ENCODE measurements around the gene ZNF175.

The ZNF175 gene

DNA sequence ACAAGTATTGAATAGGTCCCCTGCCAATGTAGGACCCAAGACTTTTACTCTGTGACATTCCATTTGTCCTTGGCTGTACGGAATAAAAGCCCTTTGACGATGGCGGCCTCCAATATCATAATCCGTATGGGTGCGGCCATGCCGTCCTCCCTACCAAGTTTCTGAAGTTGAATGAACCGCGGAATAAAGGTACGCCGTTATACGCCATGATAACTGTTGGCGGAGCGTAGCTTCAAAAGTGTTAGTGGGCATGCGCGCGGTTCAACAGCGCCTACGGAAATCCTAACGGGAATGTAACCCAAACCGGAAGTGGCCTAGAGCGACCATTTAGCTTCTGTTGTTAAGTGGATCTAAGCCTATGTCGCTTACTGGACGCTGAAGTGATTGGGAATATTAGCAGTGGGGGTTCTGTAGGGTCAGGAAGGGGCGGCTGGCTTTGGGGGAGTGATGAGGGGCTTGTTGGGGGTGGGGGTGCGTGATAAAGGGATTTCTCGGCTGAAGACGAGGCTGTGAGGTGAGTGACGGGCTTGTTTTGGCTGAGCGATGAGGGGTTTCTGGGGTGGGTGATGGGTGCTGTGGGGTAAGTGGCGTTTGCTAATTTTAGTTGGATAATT is at the start of gene ZNF175:
ZNF175 (plus strand) TSS at position 322 of the 614 bp plus-strand sequence. CDS start 2,047 bp downstream, outside the sequence.
- peak; percentile 27 for DNase-seq (ENCODE audit: insufficient read length, low spot score)
- FAIRE-seq = peak; percentile 97

DNA sequence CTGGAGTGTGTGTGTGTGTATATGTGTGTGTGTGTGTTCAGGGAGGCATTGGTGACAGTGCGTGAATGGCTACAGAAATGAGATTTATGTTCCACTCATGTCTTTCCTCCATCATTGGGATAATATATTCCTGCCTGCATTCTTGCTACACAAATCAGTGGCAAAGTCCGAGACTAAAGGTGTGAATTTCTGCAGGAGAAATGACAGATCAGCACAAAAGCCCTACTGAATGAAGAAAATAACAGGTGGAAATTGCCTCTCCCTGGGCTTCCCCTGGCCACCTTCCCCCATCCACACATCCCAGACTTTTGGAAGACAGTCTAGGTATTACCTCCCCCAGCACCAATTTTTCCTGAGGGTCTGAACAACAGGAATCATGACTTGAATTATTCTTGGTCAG is 49.7 kb upstream of the ZNF175 start:
- FAIRE-seq (no peak), DNase-seq (ENCODE audit: insufficient read length, low spot score) (no peak)
- TF ChIP-seq POLR2A (IDR thresholded peaks at IDR 0.05; ENCODE audit: low read depth, low read length) = no peak

More for the DNA sequence above, at the start of gene ZNF175:
- no peak for TF ChIP-seq POLR2A (IDR thresholded peaks at IDR 0.05; ENCODE audit: low read depth, low read length)

DNA sequence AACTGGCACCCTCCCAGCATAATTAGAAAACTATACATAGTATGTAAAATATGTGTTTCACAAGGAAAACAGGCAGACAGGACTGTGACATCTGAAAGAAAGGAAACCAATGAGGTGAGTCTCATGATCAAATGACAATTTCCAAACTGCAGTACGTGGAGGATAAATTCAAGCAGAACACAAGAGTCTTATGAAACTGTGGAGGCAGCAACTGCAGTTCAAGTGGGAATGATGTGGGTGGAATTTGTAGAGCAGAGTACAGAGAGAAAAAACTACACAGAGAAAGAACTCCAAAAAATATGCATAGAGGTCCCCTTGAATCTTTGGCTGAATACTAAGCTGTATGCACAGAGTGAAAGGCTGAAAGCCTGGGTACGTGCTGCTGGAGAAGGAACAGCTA is 49.3 kb upstream of the ZNF175 start:
- TF ChIP-seq POLR2A (IDR thresholded peaks at IDR 0.05; ENCODE audit: low read depth, low read length) = no peak
- no peak for FAIRE-seq
- DNase-seq (ENCODE audit: insufficient read length, low spot score) = no peak

DNA sequence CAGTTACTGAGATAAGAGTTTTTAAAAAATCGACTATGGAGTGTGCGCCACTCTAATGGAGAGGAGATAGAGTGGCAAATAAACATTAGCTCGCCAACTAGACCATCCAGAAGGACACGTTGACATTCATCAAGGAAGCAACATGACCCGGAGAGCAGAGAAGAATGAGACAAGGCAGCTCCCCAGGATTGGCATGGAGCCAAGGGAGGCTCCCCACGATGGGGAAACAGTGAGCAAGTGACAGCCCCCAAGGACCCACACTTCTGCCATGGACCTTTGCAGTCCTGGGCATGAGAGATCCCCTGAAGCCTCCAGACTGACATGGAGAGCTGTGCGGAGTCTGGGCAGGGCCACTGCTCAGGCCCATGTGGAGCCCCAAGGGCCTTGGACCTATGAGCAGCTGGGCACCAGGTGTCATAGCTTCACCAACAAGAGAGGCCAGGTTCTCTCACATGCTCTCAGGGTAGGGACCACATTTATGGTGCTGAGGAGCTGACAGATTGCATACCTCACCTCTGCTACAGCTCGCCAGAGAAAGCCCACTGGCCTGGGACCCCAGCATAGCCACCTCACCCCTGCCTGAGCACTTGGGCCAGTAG is 46.3 kb upstream of the ZNF175 start:
- no peak for FAIRE-seq
- DNase-seq (ENCODE audit: insufficient read length, low spot score) = no peak
- TF ChIP-seq POLR2A (IDR thresholded peaks at IDR 0.05; ENCODE audit: low read depth, low read length) = no peak

DNA sequence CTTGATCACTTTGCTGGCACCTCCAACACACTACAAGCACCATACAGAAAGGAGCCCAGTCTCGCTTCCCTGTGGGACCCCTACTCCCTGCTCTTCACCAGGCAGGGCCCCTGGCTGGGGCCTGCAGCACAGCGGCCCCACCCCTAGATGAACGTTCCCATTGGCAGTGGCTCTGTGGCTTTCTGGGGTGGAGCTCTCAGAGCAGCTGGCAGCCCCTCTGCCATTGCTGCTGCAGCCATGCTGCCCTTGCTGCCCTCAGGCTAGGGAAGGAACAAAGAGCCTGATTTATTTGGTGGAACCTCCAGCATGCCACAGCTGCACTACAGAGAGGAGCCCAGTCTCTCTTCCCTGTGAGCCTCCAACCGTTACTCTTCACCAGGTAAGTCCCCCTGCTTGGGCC is 45.4 kb upstream of the ZNF175 start:
- no peak for FAIRE-seq
- no peak for TF ChIP-seq POLR2A (IDR thresholded peaks at IDR 0.05; ENCODE audit: low read depth, low read length)
- no peak for DNase-seq (ENCODE audit: insufficient read length, low spot score)

DNA sequence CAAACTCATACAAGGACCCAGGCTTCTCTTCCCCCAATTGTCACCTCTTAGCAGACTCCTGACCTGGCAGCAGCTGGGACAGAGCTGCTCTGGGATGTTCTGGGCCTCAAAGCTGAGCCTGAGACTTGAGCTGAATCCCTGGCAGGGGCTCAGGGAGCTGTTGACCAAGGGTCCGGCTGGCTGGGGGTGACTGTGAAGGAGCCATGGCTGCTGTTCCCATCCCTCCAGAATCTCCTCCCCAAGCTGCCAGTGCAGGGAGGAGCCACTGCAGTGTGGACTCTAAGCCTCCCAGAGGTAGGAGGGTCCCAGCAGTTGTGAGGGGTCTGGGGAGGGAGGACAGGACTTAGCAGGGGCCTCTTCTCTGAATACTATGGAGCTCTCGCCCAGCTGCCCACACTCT is 41.8 kb upstream of the ZNF175 start:
- no peak for DNase-seq (ENCODE audit: insufficient read length, low spot score)
- no peak for FAIRE-seq
- no peak for TF ChIP-seq POLR2A (IDR thresholded peaks at IDR 0.05; ENCODE audit: low read depth, low read length)

DNA sequence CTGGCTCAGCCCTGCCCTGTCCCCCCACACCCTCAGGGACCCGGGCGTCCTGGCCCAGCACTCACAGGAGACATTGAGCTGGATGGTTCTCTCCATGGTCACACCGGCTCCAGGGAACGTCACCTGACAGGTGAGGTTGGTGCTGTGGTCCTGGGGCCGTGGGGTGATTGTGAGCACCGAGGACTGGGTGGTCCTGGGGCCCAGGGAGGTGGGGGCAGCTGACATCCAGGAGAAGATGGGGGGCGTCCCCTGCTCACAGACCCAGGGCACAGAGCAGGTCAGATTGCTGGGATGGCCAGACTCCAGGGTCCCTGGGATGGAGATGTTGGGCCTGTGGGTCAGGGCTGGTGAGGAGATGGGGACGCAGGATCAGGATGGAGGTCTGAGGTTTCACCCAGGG is 40.5 kb upstream of the ZNF175 start:
- no peak for TF ChIP-seq POLR2A (IDR thresholded peaks at IDR 0.05; ENCODE audit: low read depth, low read length)
- no peak for DNase-seq (ENCODE audit: insufficient read length, low spot score)
- FAIRE-seq = no peak

DNA sequence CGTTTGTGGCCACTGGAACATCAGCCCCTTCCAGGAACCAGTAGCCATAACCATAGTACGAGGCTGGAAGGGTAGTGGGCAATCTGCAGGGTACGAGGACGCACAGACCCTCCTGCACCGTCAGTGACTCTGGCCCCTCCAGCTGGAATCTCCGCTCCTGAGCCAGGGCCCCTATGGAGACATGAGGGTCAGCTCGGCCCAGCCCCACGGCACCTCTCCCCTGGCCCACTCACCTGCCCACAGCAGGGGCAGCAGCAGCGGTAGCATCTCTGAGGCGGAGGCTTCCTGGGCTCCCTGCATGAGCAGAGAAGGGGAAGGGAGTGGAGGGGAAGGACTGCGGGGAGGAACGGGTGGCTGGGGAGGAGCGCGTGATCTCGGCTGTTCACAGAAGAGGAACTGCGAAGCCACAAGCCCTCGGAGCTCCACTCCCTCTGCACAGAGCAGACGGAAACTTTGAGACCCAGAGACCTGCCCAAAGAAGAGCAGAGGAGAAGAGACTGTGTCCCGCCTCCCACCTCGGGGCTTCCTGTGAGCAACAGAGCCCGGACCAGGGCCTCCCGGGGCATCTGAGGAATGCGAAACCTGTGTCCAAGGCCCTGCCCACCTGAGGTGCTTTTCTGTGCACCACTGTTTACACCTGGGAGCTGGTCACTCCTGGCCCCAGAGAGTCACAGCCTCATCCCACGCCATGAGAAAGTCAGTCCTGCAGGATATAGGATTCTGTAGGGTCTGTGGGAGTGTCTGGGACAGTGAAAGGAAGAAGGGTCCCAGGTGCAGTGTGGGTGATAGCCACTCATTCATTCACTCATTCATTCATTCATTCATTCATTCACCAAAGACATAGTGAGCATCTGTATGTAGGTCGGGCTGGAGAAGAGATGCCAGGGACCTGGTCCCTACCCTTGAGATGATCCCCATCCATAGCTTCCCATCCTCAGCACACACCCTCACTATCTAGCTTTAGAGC is 39.5 kb upstream of the ZNF175 start, which contains the start of gene SIGLEC6:
SIGLEC6 (minus strand) TSS at position 322 of the 967 bp plus-strand sequence; CDS start at position 300, 22 bp downstream.
- DNase-seq (ENCODE audit: insufficient read length, low spot score) (no peak), FAIRE-seq (no peak)

DNA sequence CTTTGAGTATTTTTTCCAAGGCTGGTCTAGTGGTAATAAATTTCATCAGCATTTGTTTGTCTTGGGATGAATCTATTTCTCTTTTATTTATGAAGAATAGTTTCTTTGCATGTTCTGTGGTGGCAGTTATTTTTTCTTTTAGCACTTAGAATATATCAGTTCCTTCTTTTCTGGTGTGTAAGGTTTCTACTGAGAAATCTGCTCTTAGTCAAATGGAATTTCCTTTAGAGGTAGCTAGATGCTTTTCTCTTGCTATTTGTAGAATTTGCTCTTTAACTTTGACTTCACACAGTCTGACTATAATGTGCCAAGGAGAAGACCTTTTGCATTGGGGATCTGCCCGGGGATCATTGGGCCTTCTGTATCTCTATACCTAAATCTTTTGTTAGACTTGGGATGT is 35.5 kb upstream of the ZNF175 start:
- FAIRE-seq = no peak
- no peak for DNase-seq (ENCODE audit: insufficient read length, low spot score)
- no peak for TF ChIP-seq POLR2A (IDR thresholded peaks at IDR 0.05; ENCODE audit: low read depth, low read length)

More for the DNA sequence above, 39.5 kb upstream of the ZNF175 start, which contains the start of gene SIGLEC6:
- TF ChIP-seq POLR2A (IDR thresholded peaks at IDR 0.05; ENCODE audit: low read depth, low read length) = no peak

DNA sequence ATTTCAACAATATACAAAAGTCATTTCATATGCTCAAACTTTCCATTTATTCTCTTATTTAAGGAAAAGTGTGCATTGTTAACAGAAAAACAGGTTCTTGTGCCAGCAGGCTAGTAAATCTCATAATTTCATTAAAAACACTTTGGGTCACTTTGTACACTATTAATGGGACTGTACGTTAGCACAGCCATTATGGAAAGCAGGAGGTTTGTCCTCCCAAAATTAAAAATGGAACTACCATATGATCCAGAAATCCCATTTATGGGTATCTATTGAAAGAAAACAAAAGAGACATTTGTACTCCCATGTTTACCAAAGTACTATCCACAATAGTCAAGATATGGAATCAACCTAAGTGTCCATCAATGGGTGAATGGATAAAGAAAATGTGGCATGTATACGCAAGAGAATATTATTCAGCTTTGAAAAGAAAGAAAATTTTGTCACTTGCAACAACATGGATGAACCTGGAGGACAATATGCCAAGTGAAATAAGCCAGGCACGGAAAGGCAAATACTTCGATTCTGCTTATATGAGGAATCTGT is 31.2 kb upstream of the ZNF175 start:
- FAIRE-seq (no peak), DNase-seq (ENCODE audit: insufficient read length, low spot score) (no peak)
- no peak for TF ChIP-seq POLR2A (IDR thresholded peaks at IDR 0.05; ENCODE audit: low read depth, low read length)

DNA sequence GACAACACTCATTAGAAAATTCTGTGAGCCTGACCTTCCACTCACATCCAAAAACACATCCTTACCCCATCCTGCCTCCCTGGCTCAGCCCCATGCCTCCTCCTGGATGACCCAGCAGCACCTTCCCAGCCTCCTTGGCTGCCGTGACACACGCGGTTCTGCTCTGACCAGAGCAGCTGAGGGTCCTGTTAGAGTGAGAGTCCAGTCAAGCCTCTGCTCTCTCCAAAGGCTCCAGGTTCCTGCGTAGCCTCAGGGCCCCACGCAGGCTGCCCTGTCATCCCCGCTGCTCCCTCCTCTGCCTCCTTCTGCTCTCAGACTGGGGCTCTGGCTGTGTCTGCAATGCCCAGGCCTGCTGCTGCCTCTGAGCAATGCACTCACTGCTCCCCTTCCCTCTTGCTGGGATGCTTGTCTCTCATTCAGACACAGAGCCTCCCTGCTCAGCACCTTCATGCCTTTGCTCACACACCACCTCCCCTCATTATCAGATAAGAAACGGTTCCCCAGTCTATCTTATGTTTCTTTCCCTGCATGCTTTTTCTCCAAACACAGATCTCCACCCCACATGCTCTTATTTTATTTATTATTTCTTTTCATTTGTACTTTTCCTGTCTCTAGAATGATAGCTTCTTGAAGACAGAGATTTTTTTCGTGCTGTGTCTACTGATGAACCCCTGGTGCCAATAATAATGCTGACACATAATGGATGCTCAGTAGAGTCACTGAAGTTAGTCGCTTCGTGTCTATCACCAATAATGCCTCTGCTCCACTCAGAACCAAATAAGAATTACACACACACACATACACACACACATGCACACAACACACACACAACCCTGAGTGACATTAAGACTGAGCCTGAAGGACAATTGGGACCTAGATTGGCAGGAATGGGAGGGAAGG is 29.4 kb upstream of the ZNF175 start:
- FAIRE-seq = no peak
- no peak for DNase-seq (ENCODE audit: insufficient read length, low spot score)
- no peak for TF ChIP-seq POLR2A (IDR thresholded peaks at IDR 0.05; ENCODE audit: low read depth, low read length)

DNA sequence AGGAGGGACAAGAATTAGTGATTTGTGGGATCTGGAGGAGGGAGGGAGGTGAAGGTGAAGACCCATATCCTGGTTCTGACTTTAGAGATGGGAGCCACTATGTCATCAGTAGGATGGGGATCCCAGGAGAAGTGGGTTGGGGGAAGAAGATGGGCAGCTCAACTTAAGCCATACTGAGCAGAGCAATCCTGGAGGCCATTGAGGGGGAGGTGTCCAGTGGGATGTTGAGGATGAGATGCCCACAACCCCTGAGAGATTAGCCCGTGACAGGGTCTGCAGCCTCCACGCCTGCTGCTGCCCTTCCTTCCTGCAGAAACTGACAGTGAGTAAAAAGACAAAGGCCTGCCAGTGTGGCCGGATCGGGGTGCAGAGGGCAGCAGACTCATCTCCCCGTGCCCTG is 28.4 kb upstream of the ZNF175 start:
- no peak for TF ChIP-seq POLR2A (IDR thresholded peaks at IDR 0.05; ENCODE audit: low read depth, low read length)
- DNase-seq (ENCODE audit: insufficient read length, low spot score) (no peak), FAIRE-seq (no peak)

DNA sequence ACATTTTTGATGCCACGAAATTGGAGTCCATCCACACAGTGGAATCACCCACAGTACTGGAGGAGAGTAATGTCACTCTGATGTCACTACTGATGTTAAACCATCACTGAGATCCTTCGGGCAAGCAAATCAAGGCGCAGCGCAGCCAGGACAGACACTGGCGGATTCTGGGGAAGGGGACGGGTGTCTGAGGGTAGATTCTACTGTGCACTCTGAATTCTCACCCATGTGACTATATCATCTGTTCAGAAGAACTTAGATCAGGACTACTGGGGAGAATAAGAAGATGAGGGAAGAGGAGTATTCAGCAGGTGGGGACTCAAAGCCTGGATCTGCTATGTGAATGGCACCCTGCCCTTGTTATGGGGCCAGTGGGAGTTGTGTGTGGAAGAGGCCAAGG is 27.0 kb upstream of the ZNF175 start:
- DNase-seq (ENCODE audit: insufficient read length, low spot score) (no peak), FAIRE-seq (no peak)
- TF ChIP-seq POLR2A (IDR thresholded peaks at IDR 0.05; ENCODE audit: low read depth, low read length) = no peak

Measured in H54 (cell line).